Measurements from ENCODE around the gene ARHGAP5. TPM values are rescaled to one million over a fixed set of nuclear protein-coding genes. Genes with fewer than 3 reads are reported as not detected.

Gene ARHGAP5
- total RNA-seq, 6 experiments from 2014 or later, result 32.0 to 60.5 (median 50.1) TPM

DNA sequence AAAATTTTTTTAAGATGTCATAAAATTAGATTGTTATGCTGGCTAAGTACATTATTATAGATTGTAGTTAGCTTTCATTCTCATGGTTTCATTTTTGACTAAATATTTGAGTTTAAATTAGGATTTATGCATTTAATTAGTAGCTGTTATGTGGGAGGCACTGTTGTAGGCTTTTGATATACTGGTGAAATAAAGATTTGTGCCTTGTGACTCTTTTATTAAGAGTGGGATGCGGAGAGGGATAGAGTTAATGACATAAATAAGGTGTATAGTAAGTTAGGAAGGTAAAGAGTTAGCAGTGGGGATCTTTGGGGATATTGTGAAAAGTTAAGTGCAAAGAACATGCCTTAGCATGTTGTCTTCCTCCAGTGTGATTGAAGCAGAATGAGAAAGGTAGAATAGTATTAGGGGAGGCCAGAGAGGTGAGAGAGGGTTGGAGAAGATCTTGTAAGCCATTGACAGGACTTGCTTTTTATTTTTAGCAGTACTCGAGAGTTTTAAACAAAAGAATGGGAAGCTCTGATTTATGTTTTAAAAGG, 8.8 kb downstream of the ARHGAP5 start:
- Histone ChIP-seq H3K27ac (no peak overlapping the region), H3K4me3 (no peak overlapping the region), H3K36me3 (peaks cover 0 to 4% (median 0%) of the 10 kb centered on the region in 4 donors), H3K9me3 (no peaks in the 10 kb centered on the region), H3K27me3 (no peaks in the 10 kb centered on the region), H3K4me1 (peaks cover 0 to 26% (median 7%) of the 10 kb centered on the region in 4 donors)
- no peak for DNase-seq
- no peak for TF ChIP-seq POLR2A (IDR thresholded peaks at IDR 0.05)
- TF ChIP-seq CTCF (IDR thresholded peaks at IDR 0.05), result no peak
- intact Hi-C loops (cut with DNase I), result no loop called here
- ATAC-seq, result no peak
- WGBS (ENCODE audit: insufficient coverage, low coverage, low lambda C conversion rate, missing lambda C conversion rate), result 61% methylated on average over 2 of the region's 2 CpGs

DNA sequence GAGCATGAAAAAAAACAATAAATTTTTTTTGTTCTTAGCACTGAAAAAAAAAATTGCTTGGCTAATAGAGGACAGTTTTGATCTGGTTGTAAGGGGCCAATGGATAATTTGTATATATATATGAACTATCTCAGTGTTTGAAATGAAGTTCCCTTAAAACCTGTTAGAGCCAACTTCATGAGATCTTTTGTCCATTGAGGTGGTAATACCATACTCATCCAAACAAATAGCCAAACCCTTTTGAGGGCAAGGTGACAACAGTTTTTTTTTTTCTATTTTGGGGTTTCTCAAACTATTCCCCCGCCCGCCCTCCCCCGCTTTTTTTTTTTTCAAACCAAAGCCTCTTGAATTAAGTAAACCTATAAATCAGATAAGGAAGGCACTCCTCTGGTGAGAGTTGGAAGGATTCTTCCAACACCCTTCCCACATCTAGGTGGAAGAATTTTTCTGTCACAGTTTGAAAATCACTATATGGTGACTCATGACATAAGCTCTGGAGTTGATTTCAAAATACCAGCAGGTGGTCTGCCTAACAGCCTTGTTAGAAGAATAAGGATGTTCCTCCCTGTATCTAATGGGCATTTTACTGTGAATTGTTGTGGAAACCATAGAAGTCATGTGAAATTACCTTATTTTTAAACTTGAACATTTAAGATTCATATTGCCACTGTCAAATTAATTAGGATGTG, 10.2 kb downstream of the ARHGAP5 start:
- Histone ChIP-seq H3K36me3 (peaks cover 0 to 8% (median 2%) of the 10 kb centered on the region in 4 donors), H3K27me3 (no peaks in the 10 kb centered on the region), H3K4me3 (no peak overlapping the region), H3K27ac (no peak overlapping the region), H3K9me3 (no peaks in the 10 kb centered on the region), H3K4me1 (peaks cover 0 to 19% (median 7%) of the 10 kb centered on the region in 4 donors)
- no peak for ATAC-seq
- no peak for TF ChIP-seq POLR2A (IDR thresholded peaks at IDR 0.05)
- TF ChIP-seq CTCF (IDR thresholded peaks at IDR 0.05), result no peak
- WGBS (ENCODE audit: insufficient coverage, low coverage, low lambda C conversion rate, missing lambda C conversion rate), result 100% methylated on average over 3 of the region's 3 CpGs
- intact Hi-C loops (cut with DNase I), result no loop called here
- no peak for DNase-seq

- no peaks in the 10 kb centered on the region for H3K9me3 ChIP-seq
- DNase-seq (no peak), ATAC-seq (no peak)
- no peak overlapping the region for H3K4me3 ChIP-seq
- intact Hi-C loops (cut with DNase I), result no loop called here
- H3K36me3 ChIP-seq, result peaks cover 0 to 9% (median 2%) of the 10 kb centered on the region in 4 donors
- no peak overlapping the region for H3K27ac ChIP-seq
- H3K27me3 ChIP-seq, result no peaks in the 10 kb centered on the region
- H3K4me1 ChIP-seq, result peaks cover 0 to 14% (median 5%) of the 10 kb centered on the region in 4 donors
- 88% methylated on average over 2 of the region's 2 CpGs for WGBS (ENCODE audit: insufficient coverage, low coverage, low lambda C conversion rate, missing lambda C conversion rate)
- TF ChIP-seq CTCF (IDR thresholded peaks at IDR 0.05) (no peak), POLR2A (IDR thresholded peaks at IDR 0.05) (no peak)
These were observed 10.8 kb downstream of the ARHGAP5 start for GRCh38 chr14:32087907-32088306.

DNA sequence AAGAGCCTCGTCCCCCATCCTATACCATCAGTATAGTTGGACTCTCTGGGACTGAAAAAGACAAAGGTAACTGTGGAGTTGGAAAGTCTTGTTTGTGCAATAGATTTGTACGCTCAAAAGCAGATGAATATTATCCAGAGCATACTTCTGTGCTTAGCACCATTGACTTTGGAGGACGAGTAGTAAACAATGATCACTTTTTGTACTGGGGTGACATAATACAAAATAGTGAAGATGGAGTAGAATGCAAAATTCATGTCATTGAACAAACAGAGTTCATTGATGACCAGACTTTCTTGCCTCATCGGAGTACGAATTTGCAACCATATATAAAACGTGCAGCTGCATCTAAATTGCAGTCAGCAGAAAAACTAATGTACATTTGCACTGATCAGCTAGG, 13.6 kb downstream of the ARHGAP5 start:
- intact Hi-C loops (cut with DNase I), result no loop called here
- DNase-seq, result no peak
- Histone ChIP-seq H3K36me3 (peaks cover 0 to 9% (median 2%) of the 10 kb centered on the region in 4 donors), H3K4me3 (no peak overlapping the region), H3K27me3 (no peaks in the 10 kb centered on the region), H3K4me1 (no peaks in the 10 kb centered on the region), H3K27ac (no peak overlapping the region), H3K9me3 (no peaks in the 10 kb centered on the region)
- 97% methylated on average over 3 of the region's 6 CpGs for WGBS (ENCODE audit: insufficient coverage, low coverage, low lambda C conversion rate, missing lambda C conversion rate)
- no peak for TF ChIP-seq POLR2A (IDR thresholded peaks at IDR 0.05)
- TF ChIP-seq CTCF (IDR thresholded peaks at IDR 0.05), result no peak
- no peak for ATAC-seq
